ENCODE measurements around the gene PHYHD1.

Gene PHYHD1

DNA sequence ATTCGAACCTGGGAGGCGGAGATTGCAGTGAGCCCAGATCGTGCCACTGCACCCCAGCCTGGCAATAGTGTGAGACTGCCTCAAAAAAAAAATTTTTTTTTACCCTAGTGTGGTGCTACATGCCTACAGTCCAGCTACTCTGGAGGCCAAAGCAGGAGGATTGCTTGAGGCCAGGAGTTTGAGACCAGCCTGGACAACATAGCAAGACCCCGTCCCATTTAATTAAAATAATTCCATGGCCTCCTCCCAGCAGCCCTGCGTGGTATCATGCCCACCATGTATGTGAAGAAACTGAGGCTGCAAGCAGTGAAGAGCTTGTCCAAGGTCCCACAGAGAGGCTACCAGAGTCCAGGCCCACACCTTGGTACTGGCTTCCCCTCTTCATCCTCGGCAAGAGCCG is 19.4 kb upstream of the PHYHD1 start:
- H3K27me3 ChIP-seq (ENCODE audit: control insufficient read depth, insufficient read depth, low read length) = no peaks in the 10 kb centered on the region
- no peaks in the 10 kb centered on the region for H3K9me3 ChIP-seq (ENCODE audit: control insufficient read depth, insufficient read depth, low read length)
- H3K4me3 ChIP-seq (ENCODE audit: low read length) = no peak overlapping the region
- no peaks in the 10 kb centered on the region for H3K4me1 ChIP-seq (ENCODE audit: control insufficient read depth, insufficient read depth, low read length)
- no peaks in the 10 kb centered on the region for H3K36me3 ChIP-seq (ENCODE audit: control insufficient read depth, insufficient read depth, low read length)
- no peak overlapping the region for H3K27ac ChIP-seq (ENCODE audit: low read length)
- DNase-seq (ENCODE audit: low read depth, low spot score) = no peak
- no CpG with 5 or more reads among the region's 7 CpGs for WGBS (ENCODE audit: insufficient coverage, insufficient read length)

DNA sequence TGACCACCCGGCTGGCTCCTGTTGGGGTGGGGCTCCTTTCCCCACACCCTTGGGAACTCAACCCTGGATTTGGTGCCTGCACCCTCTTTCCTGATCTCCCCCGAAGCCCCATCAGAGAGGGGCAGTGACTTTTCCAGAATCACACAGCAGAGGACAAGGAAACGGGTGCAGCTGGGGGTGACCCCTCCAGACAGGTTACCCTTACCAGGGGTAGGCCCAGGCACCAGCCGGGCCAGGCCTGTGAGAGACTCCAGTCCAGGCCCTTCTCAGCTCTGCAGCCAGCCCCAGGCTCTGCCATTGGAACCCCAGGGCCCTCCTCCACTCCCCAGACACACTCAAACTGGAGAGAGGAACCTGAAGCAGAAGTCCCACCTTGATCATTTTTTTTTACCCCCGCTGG is 19.0 kb upstream of the PHYHD1 start:
- Histone ChIP-seq H3K36me3 (ENCODE audit: control insufficient read depth, insufficient read depth, low read length) (no peaks in the 10 kb centered on the region), H3K4me1 (ENCODE audit: control insufficient read depth, insufficient read depth, low read length) (no peaks in the 10 kb centered on the region), H3K4me3 (ENCODE audit: low read length) (no peak overlapping the region), H3K9me3 (ENCODE audit: control insufficient read depth, insufficient read depth, low read length) (no peaks in the 10 kb centered on the region), H3K27me3 (ENCODE audit: control insufficient read depth, insufficient read depth, low read length) (no peaks in the 10 kb centered on the region), H3K27ac (ENCODE audit: low read length) (no peak overlapping the region)
- no peak for DNase-seq (ENCODE audit: low read depth, low spot score)
- no CpG with 5 or more reads among the region's 5 CpGs for WGBS (ENCODE audit: insufficient coverage, insufficient read length)

- DNase-seq (ENCODE audit: low read depth, low spot score) = no peak
- WGBS (ENCODE audit: insufficient coverage, insufficient read length) = no CpG with 5 or more reads among the region's 23 CpGs
- Histone ChIP-seq H3K27ac (ENCODE audit: low read length) (no peak overlapping the region), H3K4me1 (ENCODE audit: control insufficient read depth, insufficient read depth, low read length) (no peaks in the 10 kb centered on the region), H3K27me3 (ENCODE audit: control insufficient read depth, insufficient read depth, low read length) (no peaks in the 10 kb centered on the region), H3K36me3 (ENCODE audit: control insufficient read depth, insufficient read depth, low read length) (peaks cover 3% of the 10 kb centered on the region), H3K4me3 (ENCODE audit: low read length) (no peak overlapping the region), H3K9me3 (ENCODE audit: control insufficient read depth, insufficient read depth, low read length) (no peaks in the 10 kb centered on the region)
These were observed 18.3 kb upstream of the PHYHD1 start for GRCh38 chr9:128902351-128903078.

DNA sequence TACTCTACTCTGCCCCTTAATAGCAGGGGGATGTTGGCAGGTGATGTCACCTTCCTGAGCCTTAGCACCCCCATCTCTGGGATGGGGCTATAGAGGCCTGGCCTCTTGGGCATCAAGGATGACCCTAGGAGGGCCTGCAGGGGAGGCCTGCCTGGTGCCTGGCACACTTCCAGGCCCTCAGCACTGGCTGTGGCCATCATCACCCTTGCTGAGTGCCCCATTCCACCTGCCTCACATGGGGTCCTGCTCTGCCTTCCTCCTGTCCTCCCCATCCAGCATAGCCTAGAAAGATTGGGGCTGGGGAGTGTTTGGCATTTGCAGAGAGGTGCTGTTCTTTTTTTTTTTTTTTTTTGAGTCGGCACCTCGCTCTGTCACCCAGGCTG is 17.7 kb upstream of the PHYHD1 start:
- Histone ChIP-seq H3K36me3 (ENCODE audit: control insufficient read depth, insufficient read depth, low read length) (peaks cover 9% of the 10 kb centered on the region), H3K27me3 (ENCODE audit: control insufficient read depth, insufficient read depth, low read length) (no peaks in the 10 kb centered on the region), H3K4me1 (ENCODE audit: control insufficient read depth, insufficient read depth, low read length) (no peaks in the 10 kb centered on the region), H3K27ac (ENCODE audit: low read length) (no peak overlapping the region), H3K9me3 (ENCODE audit: control insufficient read depth, insufficient read depth, low read length) (no peaks in the 10 kb centered on the region), H3K4me3 (ENCODE audit: low read length) (no peak overlapping the region)
- no peak for DNase-seq (ENCODE audit: low read depth, low spot score)
- WGBS (ENCODE audit: insufficient coverage, insufficient read length) = no CpG with 5 or more reads among the region's 2 CpGs

GRCh38 chr9:128903871-128904620 is 16.7 kb upstream of the PHYHD1 start:
- no CpG with 5 or more reads among the region's 10 CpGs for WGBS (ENCODE audit: insufficient coverage, insufficient read length)
- peaks cover 18% of the 10 kb centered on the region for H3K36me3 ChIP-seq (ENCODE audit: control insufficient read depth, insufficient read depth, low read length)

DNA sequence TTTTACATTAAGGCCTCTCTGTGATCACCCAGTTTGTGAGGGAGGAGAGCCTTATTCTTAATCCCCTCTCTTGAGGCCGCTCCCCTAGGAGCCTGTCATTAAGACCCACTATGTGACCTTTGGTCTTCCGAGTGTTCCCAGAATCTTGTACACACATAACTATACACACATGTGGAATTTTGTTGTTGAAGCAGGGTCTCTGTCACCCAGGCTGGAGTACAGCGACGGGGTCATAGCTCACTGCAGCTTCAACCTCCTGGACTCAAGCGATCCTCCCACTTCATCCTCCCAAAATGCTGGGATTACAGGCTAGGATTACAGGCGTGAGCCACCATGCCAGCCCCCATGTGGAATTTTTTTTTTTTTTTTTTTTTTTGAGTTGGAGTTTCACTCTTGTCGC is 14.8 kb upstream of the PHYHD1 start:
- H3K9me3 ChIP-seq (ENCODE audit: control insufficient read depth, insufficient read depth, low read length) = no peaks in the 10 kb centered on the region
- H3K27me3 ChIP-seq (ENCODE audit: control insufficient read depth, insufficient read depth, low read length) = no peaks in the 10 kb centered on the region
- H3K4me1 ChIP-seq (ENCODE audit: control insufficient read depth, insufficient read depth, low read length) = peaks cover under 1% of the 10 kb centered on the region; the same call in 1 of the 2 replicates
- DNase-seq (ENCODE audit: low read depth, low spot score) = no peak
- whole genome bisulfite sequencing (ENCODE audit: insufficient coverage, insufficient read length) = no CpG with 5 or more reads among the region's 7 CpGs
- peaks cover 26% of the 10 kb centered on the region for H3K36me3 ChIP-seq (ENCODE audit: control insufficient read depth, insufficient read depth, low read length)
- H3K27ac ChIP-seq (ENCODE audit: low read length) = no peak overlapping the region
- H3K4me3 ChIP-seq (ENCODE audit: low read length) = no peak overlapping the region

More at GRCh38 chr9:128903871-128904620, 16.7 kb upstream of the PHYHD1 start:
- Histone ChIP-seq H3K4me1 (ENCODE audit: control insufficient read depth, insufficient read depth, low read length) (no peaks in the 10 kb centered on the region), H3K4me3 (ENCODE audit: low read length) (no peak overlapping the region), H3K27me3 (ENCODE audit: control insufficient read depth, insufficient read depth, low read length) (no peaks in the 10 kb centered on the region), H3K9me3 (ENCODE audit: control insufficient read depth, insufficient read depth, low read length) (no peaks in the 10 kb centered on the region), H3K27ac (ENCODE audit: low read length) (no peak overlapping the region)
- no peak for DNase-seq (ENCODE audit: low read depth, low spot score)

- peaks cover 3% of the 10 kb centered on the region for H3K4me1 ChIP-seq (ENCODE audit: control insufficient read depth, insufficient read depth, low read length)
- H3K4me3 ChIP-seq (ENCODE audit: low read length) = no peak overlapping the region
- H3K27me3 ChIP-seq (ENCODE audit: control insufficient read depth, insufficient read depth, low read length) = no peaks in the 10 kb centered on the region
- H3K9me3 ChIP-seq (ENCODE audit: control insufficient read depth, insufficient read depth, low read length) = no peaks in the 10 kb centered on the region
- H3K36me3 ChIP-seq (ENCODE audit: control insufficient read depth, insufficient read depth, low read length) = peaks cover 26% of the 10 kb centered on the region
- no peak for DNase-seq (ENCODE audit: low read depth, low spot score)
- no CpG with 5 or more reads among the region's 2 CpGs for WGBS (ENCODE audit: insufficient coverage, insufficient read length)
- H3K27ac ChIP-seq (ENCODE audit: low read length) = no peak overlapping the region
These were observed 14.0 kb upstream of the PHYHD1 start for GRCh38 chr9:128906741-128907140.

- peaks cover 9% of the 10 kb centered on the region for H3K4me1 ChIP-seq (ENCODE audit: control insufficient read depth, insufficient read depth, low read length)
- no peaks in the 10 kb centered on the region for H3K27me3 ChIP-seq (ENCODE audit: control insufficient read depth, insufficient read depth, low read length)
- no peak overlapping the region for H3K4me3 ChIP-seq (ENCODE audit: low read length)
- H3K36me3 ChIP-seq (ENCODE audit: control insufficient read depth, insufficient read depth, low read length) = peaks cover 26% of the 10 kb centered on the region
- WGBS (ENCODE audit: insufficient coverage, insufficient read length) = no CpG with 5 or more reads among the region's 24 CpGs
- no peaks in the 10 kb centered on the region for H3K9me3 ChIP-seq (ENCODE audit: control insufficient read depth, insufficient read depth, low read length)
- DNase-seq (ENCODE audit: low read depth, low spot score) = no peak
- no peak overlapping the region for H3K27ac ChIP-seq (ENCODE audit: low read length)
These were observed 12.4 kb upstream of the PHYHD1 start for GRCh38 chr9:128908372-128908771.

DNA sequence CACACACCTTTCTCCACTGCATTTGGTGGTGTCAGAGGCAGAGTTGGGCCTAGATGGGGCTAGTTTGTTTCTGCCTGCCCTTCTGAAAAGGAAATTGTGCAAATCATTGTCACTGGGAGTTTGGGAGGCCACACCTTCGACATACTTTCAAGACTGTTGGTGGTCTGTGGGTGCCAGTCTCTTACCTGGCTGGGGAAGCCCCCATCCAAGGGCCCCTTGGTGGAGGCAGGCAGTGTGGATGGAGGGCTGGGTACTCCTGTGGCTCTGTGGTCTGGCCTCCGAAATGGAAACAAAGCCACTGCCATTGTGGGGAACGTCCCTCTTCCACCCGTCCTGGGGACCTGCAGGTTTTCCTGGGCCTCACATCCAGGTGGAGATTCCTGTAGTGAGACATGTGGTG is 10.9 kb upstream of the PHYHD1 start:
- no peaks in the 10 kb centered on the region for H3K27me3 ChIP-seq (ENCODE audit: control insufficient read depth, insufficient read depth, low read length)
- H3K4me1 ChIP-seq (ENCODE audit: control insufficient read depth, insufficient read depth, low read length) = peaks cover 9% of the 10 kb centered on the region
- H3K9me3 ChIP-seq (ENCODE audit: control insufficient read depth, insufficient read depth, low read length) = no peaks in the 10 kb centered on the region
- no peak overlapping the region for H3K4me3 ChIP-seq (ENCODE audit: low read length)
- H3K27ac ChIP-seq (ENCODE audit: low read length) = no peak overlapping the region
- no peak for DNase-seq (ENCODE audit: low read depth, low spot score)
- H3K36me3 ChIP-seq (ENCODE audit: control insufficient read depth, insufficient read depth, low read length) = peaks cover 26% of the 10 kb centered on the region
- no CpG with 5 or more reads among the region's 4 CpGs for WGBS (ENCODE audit: insufficient coverage, insufficient read length)

GRCh38 chr9:128910906-128911305 is 9.9 kb upstream of the PHYHD1 start:
- no peak for DNase-seq (ENCODE audit: low read depth, low spot score)
- peaks cover 9% of the 10 kb centered on the region for H3K4me1 ChIP-seq (ENCODE audit: control insufficient read depth, insufficient read depth, low read length)
- peaks cover 30% of the 10 kb centered on the region for H3K36me3 ChIP-seq (ENCODE audit: control insufficient read depth, insufficient read depth, low read length)
- no peaks in the 10 kb centered on the region for H3K27me3 ChIP-seq (ENCODE audit: control insufficient read depth, insufficient read depth, low read length)
- no peak overlapping the region for H3K27ac ChIP-seq (ENCODE audit: low read length)
- H3K9me3 ChIP-seq (ENCODE audit: control insufficient read depth, insufficient read depth, low read length) = no peaks in the 10 kb centered on the region
- H3K4me3 ChIP-seq (ENCODE audit: low read length) = no peak overlapping the region
- no CpG with 5 or more reads among the region's 6 CpGs for whole genome bisulfite sequencing (ENCODE audit: insufficient coverage, insufficient read length)

All from iPS DF 6.9 (cell line).